Activated T-helper 9 cell treated with anti-CD3 and anti-CD28 coated beads, Interleukin-2, amount 50 U/mL, for 16 hours (primary cell): ENCODE results near the gene ARAP1.

Source experiments
- DNase-seq: peaks from one replicate; pipeline ENCODE4 v3.0.0-alpha.2; 2020; ENCODE audit warnings: low read depth

ARAP1 gene

DNA sequence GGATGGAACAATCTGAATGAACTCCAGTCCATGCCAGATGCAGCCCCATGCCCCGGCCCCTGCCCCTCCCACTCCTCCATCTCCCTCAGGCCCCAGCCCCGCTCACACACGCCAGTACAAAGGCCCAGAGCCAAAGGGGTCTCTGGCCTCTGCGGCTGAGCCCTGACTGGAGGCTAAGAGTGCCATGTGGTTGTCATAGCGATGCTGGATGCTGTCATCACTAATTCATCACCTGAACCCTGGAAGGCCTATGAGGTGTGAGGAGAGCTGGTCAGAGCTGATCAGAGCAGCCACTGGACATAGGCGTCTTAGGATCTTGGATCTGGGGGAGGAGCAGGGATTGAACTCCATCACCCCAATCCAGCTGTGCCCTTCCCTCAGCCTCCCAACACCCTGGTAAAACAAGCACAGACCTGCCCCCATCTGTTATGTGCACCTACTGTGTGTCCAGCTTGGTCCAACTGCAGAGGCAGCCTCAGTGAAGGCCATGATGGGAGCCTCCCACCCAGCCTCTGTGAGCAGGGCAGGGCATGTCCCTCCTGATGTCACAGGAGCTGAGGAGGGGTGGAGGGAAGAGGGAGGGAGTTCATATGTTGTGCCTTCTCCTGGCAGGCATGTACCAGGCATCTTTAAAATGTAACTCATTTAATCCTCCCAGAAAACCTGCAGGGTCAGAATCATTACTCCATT, 94.7 kb downstream of the ARAP1 start:
- no peak for DNase-seq

- no peak for DNase-seq
Observed at GRCh38 chr11:72655896-72656464, 96.2 kb downstream of the ARAP1 start.

- DNase-seq, result no peak
Observed at GRCh38 chr11:72655014-72655413, 97.2 kb downstream of the ARAP1 start.

DNA sequence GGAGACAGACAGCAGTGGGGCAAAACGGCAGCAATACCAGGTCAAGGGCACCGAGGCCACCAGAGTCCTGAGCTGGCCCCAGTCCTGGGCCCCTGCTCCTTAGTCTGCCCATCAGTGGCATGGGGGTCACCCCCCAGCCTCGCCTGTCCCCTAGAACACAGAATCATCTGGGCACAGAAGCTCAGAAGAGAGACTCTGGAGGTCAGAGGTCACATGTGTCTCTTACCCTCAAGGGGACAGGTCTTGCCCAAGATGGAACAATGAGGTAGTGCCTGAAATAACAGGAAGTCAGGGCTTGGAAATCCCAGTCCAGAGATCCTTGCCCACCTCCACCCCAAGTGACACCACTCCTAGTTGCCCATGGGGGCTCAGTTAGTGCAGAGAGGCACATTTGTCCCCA, 98.6 kb downstream of the ARAP1 start:
- DNase-seq, result no peak

- no peak for DNase-seq
Observed at GRCh38 chr11:72652873-72653630, 99.2 kb downstream of the ARAP1 start.

GRCh38 chr11:72652133-72652532, 100.1 kb downstream of the ARAP1 start:
- DNase-seq, result no peak

DNA sequence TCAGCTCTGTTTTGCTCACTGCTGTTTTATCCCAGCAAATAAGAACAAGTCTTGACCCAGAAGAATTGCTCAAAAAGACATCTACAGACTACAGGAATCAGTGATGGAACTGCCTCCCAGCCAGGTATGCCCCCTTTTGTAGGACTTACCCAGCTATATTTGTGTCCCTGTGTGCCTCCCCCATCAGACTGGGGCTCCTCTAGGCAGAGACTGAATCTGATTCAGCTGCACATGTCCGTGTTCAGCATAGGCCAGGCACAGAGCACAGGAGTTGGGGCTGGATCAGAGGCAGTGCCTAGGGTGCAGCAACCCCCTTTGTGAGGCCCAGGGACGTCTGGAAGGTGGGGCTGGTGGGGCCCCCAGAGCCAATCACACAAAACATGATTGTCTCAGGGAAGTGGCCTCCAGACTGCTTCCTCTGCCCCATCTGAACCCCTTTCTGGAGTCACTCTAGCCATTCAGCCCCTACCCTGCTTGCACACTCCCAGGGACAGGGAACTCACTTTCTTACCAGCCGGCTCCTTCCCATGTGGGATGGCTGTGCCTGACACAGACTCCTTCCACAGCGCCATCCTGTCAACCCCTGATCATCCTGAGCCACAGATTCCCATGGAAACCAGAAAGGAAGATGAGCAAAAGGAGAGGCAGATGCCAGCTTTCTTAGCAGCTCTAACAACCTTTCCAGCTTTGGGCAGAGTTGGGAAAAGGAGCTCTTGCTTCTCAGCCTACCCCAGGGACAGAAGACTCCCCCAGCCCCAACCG, 102.8 kb downstream of the ARAP1 start:
- no peak for DNase-seq

GRCh38 chr11:72648384-72649136, 103.6 kb downstream of the ARAP1 start:
- no peak for DNase-seq

DNA sequence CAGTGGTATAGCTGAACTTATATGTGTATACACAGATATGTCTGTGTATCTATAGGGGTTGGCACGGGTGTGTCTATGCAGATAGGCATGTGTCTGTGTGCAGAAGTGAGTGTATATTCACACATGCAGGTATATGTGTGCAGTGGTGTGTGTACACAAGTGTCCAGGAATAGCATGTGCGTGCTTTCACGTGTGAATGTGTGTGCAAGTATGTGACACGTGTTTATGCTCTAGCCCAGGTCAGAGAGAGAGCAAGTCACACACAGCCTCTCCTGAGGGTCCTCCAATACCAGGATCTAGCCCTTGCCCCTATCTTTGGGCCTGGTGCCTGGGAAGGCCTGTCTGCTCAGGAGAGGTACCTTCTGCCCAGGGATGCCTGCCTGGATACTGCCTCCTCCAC, 104.3 kb downstream of the ARAP1 start:
- no peak for DNase-seq

DNA sequence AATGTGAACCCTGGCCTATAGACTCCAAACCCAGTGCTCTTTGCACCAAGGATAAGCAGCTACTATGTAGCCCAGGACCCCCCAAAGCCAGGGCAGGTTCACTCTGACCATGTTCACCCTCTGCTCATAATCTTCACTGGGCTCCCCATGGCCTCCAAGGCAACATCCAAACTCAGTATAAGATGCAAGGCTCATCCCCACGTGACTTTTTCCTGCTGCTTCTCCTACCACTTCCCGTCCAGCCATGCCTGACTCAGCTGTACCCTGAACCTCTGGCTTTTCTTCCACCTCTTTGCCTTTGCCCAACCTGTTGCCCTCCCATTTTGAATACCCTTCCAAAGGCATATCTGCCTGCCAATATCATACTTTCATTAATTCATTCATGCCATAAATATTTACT, 105.7 kb downstream of the ARAP1 start:
- no peak for DNase-seq

GRCh38 chr11:72646024-72646423, 106.2 kb downstream of the ARAP1 start:
- no peak for DNase-seq

DNA sequence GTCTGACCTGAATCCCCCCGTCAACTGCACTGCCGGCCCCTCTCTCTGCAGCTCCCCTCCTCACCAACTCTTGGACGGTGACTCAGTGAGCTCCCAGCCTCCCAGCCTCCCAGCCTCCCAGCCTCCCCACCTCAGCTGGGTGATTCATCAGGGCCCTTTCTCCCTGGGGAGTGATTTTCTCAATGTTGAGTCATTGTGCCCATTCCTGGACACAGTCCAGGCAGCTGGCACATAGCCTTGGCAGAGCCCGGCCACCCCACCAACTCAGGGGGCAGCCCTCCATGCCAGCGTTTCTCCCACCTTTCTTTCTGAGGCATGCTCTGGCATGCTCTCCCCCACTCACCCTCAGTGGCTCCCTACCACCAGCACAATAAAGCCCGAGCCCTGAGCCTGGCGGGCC, 108.7 kb downstream of the ARAP1 start:
- no peak for DNase-seq

DNA sequence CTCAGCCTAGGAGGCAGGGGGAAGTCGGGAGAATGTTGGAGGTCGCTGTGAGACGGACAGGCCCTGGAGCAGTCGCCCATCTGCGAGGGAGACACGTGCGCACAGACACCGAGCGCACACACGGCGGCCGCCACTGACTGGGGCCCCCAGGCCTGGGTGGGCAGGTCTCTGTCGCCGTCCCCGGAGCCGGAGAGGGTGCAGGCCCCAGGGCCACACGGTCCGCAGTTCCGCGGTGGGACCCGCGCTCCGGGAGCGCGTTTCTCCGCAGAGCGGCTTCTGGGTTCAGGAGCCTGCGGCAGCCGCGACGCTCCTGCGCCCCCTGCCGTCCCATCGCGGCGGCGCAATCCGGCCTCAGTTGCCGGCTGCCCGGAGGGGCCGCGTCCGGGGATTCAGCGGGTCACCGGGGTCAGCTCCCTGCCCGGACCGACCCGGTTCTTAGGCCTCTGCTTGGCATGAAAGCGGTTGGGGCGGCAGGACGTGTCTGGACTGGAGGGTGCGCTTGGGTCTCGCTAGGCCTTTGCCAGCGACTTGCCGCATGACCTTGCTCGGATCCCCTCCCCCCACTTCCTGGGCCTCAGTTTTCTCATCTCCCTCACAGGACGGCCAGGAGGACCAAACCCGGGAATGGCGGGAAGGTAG, 109.2 kb downstream of the ARAP1 start:
- DNase-seq, result peak; percentile 48

DNA sequence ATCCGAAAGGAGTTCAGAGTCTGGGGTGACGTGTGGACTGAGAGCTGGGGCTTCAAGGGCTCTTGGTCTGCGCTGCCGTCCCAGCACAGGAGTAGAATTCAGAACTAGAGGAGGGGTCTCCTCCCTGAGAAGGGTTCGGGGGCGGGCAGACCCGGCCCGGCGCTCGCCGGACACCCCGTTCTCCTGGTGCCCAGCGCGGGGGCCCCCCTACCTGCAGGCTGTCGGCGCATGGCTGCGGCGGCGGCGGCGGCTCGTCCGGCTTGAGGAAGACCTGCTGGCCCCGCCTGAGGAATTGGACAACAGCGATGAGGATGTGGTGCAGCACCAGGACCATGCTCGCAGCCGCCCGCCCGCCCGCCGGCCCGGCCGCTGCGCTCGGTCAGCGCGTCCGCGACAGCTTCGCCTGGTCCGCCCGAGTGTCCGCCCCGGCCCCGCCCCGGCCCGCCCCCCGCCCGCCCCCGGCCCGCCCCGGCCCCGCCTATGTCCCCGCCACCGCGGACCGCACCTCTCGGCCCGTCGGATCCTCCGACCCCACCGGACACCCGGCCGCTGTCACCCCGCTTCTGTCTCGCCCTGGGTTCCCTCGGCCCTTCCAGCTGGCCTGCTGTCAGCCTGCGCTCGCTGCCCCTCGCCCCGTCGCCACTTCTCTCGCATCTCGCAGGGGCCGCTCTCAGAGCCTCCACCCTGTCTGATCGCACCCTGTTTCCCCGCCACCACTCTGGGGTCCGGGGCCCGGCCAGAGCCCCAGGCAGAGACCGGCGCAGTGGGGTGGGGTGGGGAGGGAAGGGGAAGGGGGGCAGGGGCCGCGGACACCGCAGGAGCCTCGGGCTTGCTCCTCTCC, 109.9 kb downstream of the ARAP1 start:
- DNase-seq, result no peak

DNA sequence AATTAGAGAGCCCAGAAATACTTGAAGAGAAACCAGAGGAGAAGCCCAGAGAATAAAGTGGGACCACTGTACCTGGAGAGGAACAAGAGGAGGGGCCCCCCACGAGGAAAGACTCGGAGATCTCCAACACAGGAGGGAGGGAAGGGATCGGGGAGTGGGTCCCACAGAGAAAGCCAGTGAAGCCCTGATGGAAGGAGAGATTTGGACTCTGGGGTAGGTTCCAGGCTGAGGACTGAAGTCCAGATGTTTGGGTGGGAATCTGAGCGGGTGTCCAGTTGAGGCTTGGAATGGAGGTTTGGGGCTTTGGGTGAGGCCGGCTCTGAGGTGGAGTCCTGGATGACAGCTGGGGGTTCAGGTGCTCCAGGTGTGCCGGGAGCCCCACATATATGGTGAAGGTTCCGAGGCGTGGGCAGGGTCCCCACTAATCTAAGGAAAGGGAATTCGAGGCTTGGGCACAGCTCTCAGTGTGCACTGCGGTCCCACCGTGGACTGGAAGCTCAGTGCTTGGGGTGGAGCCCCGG, 110.6 kb downstream of the ARAP1 start:
- no peak for DNase-seq

DNA sequence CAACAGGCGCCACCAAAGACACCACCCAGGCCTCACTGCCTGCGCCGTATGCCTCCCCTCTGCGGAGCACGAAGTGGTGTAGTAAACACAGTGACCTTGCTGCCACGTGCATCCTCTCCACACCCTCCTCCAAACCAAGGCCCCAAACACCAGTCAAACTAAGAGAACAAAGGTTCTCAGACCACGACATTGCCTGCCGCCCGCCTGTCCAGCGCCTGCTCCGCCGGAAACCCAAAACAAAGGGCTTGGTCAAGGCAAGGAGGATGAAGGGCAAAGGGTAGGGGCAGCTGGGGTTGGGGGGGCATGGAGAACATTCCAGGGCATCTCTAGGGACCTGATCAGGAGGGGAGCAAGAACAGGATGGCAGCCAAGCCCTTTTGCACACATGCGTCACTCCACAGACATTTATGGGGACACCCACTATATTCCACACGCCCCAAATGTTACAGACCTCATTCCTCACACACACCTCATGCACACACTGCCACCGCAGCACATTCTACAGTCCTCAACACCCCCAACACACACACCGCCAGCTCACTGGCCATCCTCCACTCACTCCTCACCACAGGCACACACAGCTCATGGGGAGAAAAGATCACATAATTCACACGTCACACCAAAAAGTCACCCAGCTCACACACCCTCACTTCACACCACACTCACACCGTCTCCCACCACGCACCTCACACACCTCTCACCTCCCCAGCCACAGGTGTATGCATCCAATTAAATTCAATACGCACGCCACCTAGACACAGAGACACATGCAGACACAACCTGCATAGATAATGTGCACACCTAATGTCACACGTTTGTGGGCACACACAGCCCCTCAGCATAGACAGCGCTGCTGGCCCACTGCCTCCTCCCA, 112.5 kb downstream of the ARAP1 start:
- no peak for DNase-seq

GRCh38 chr11:72637926-72638325, 114.3 kb downstream of the ARAP1 start:
- no peak for DNase-seq

DNA sequence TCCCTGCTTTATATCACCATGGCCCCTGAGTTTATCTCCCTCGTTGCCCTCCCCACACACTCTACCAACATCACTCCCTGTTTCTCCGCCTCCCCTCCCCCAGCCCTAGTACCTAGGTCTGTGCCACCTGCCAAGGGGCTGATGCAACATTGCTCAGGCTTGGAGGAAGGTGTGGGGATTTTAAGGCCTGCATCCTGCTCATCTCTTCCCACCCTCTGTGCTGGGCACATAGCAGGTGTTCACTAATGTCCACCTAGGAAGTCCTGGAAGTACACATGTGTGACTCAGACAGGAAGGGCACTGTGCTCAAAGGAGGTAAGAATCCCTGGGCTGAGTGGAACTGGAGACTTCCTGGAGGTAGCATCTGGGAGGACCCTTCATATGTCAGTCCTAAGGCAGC, 115.0 kb downstream of the ARAP1 start:
- DNase-seq, result no peak

DNA sequence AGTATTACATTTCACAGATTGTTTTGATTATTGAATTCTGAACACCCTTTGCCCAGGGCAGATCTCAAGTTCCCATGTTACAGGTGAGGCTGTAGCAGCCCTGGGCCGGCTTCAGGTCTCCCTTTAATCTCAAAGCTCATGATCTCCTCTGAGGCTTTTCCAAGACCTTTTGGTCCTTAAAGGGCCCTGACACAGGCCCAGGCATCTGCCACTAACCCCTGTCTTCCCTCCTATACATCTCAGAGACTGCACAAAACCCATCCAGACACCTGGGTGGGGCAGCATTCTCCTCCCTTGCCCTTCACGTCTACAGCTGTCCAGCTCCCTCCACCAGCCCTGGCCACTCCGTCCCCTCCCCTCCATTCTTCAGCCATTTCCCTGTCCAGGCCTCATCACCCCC, 115.8 kb downstream of the ARAP1 start:
- DNase-seq, result no peak
